ENCODE results near the gene TOR2A.
"Not testable (repeated sequence)": the region's sequence is repeated elsewhere in the genome, so short reads cannot be mapped to it uniquely, and the experiment has no call there.

Gene TOR2A

GRCh38 chr9:127734747-127735529 is at the start of gene TOR2A:
Gene TOR2A (minus strand): TSS chr9:127735294. CDS start chr9:127735270, 24 bp downstream.
- DNase-seq = peak; percentile 99
- in situ Hi-C loops (cut with MboI; ENCODE audit: low pct_unique_long_range_greater_than_20kb, low sequenced_read_pairs) = no loop called here

GRCh38 chr9:127783111-127784008 is 48.3 kb upstream of the TOR2A start:
- peak; percentile 96 for DNase-seq
- in situ Hi-C loops (cut with MboI; ENCODE audit: low pct_unique_long_range_greater_than_20kb, low sequenced_read_pairs) = no loop called here

GRCh38 chr9:127781806-127782205 is 46.7 kb upstream of the TOR2A start:
- no peak for DNase-seq
- in situ Hi-C loops (cut with MboI; ENCODE audit: low pct_unique_long_range_greater_than_20kb, low sequenced_read_pairs) = no loop called here

GRCh38 chr9:127780909-127781308 is 45.8 kb upstream of the TOR2A start:
- in situ Hi-C loops (cut with MboI; ENCODE audit: low pct_unique_long_range_greater_than_20kb, low sequenced_read_pairs) = not testable (repeated sequence)

GRCh38 chr9:127780126-127780885 is 45.2 kb upstream of the TOR2A start:
- no peak for DNase-seq
- in situ Hi-C loops (cut with MboI; ENCODE audit: low pct_unique_long_range_greater_than_20kb, low sequenced_read_pairs) = no loop called here

More at GRCh38 chr9:127780909-127781308, 45.8 kb upstream of the TOR2A start:
- DNase-seq = not testable (repeated sequence)

- DNase-seq = no peak
- in situ Hi-C loops (cut with MboI; ENCODE audit: low pct_unique_long_range_greater_than_20kb, low sequenced_read_pairs) = no loop called here
Observed at GRCh38 chr9:127779136-127779981, 44.3 kb upstream of the TOR2A start.

- in situ Hi-C loops (cut with MboI; ENCODE audit: low pct_unique_long_range_greater_than_20kb, low sequenced_read_pairs) = no loop called here
Observed at GRCh38 chr9:127778280-127779135, 43.4 kb upstream of the TOR2A start, which contains the start of gene SH2D3C. Gene SH2D3C (minus strand): TSS chr9:127778666. CDS start chr9:127778627, 39 bp downstream.

GRCh38 chr9:127777368-127777980 is 42.4 kb upstream of the TOR2A start:
- in situ Hi-C loops (cut with MboI; ENCODE audit: low pct_unique_long_range_greater_than_20kb, low sequenced_read_pairs) = no loop called here

More at GRCh38 chr9:127778280-127779135, 43.4 kb upstream of the TOR2A start, which contains the start of gene SH2D3C:
- DNase-seq = peak; percentile 74

GRCh38 chr9:127776924-127777289 is 41.8 kb upstream of the TOR2A start:
- DNase-seq = no peak
- in situ Hi-C loops (cut with MboI; ENCODE audit: low pct_unique_long_range_greater_than_20kb, low sequenced_read_pairs) = no loop called here

More at GRCh38 chr9:127777368-127777980, 42.4 kb upstream of the TOR2A start:
- no peak for DNase-seq

- in situ Hi-C loops (cut with MboI; ENCODE audit: low pct_unique_long_range_greater_than_20kb, low sequenced_read_pairs) = no loop called here
- peak; percentile 96 for DNase-seq
Observed at GRCh38 chr9:127776195-127776923, 41.3 kb upstream of the TOR2A start.

GRCh38 chr9:127773981-127774380 is 38.9 kb upstream of the TOR2A start:
- in situ Hi-C loops (cut with MboI; ENCODE audit: low pct_unique_long_range_greater_than_20kb, low sequenced_read_pairs) = no loop called here
- DNase-seq = no peak

GRCh38 chr9:127773272-127773671 is 38.2 kb upstream of the TOR2A start:
- DNase-seq = no peak
- in situ Hi-C loops (cut with MboI; ENCODE audit: low pct_unique_long_range_greater_than_20kb, low sequenced_read_pairs) = no loop called here

GRCh38 chr9:127772603-127773002 is 37.5 kb upstream of the TOR2A start:
- in situ Hi-C loops (cut with MboI; ENCODE audit: low pct_unique_long_range_greater_than_20kb, low sequenced_read_pairs) = no loop called here
- no peak for DNase-seq

- in situ Hi-C loops (cut with MboI; ENCODE audit: low pct_unique_long_range_greater_than_20kb, low sequenced_read_pairs) = no loop called here
Observed at GRCh38 chr9:127771570-127772189, 36.6 kb upstream of the TOR2A start.

GRCh38 chr9:127770905-127771569 is 35.9 kb upstream of the TOR2A start:
- peak; percentile 98 for DNase-seq
- in situ Hi-C loops (cut with MboI; ENCODE audit: low pct_unique_long_range_greater_than_20kb, low sequenced_read_pairs) = no loop called here

More at GRCh38 chr9:127771570-127772189, 36.6 kb upstream of the TOR2A start:
- DNase-seq = no peak

- in situ Hi-C loops (cut with MboI; ENCODE audit: low pct_unique_long_range_greater_than_20kb, low sequenced_read_pairs) = no loop called here
- no peak for DNase-seq
Observed at GRCh38 chr9:127770583-127770904, 35.5 kb upstream of the TOR2A start.

All from KBM-7 (cell line).